GM18505 (cell line): ENCODE measurements around the gene XPR1.

Experiments
- ATAC-seq: cut with Tn5 transposase; IDR thresholded peaks from one replicate; pipeline ENCODE4 v1.9.1; 2021; ENCODE audit not compliant: unreplicated experiment
- POLR2A ChIP-seq: IDR thresholded peaks from 4 replicates; pipeline ENCODE4 v1.6.1; 2011; ENCODE audit warnings: borderline replicate concordance; ENCODE audit not compliant: insufficient read depth, insufficient read length; ENCODE audit errors: extremely low read depth

The XPR1 gene

GRCh38 chr1:180909005-180909414 is 277.2 kb downstream of the XPR1 start:
- TF ChIP-seq POLR2A: no peak
- peak; percentile 45 for ATAC-seq

GRCh38 chr1:180909462-180909976 is 277.7 kb downstream of the XPR1 start:
- peak; percentile 40 for ATAC-seq
- TF ChIP-seq POLR2A: no peak

GRCh38 chr1:180911640-180912191 is 279.9 kb downstream of the XPR1 start:
- no peak for TF ChIP-seq POLR2A
- no peak for ATAC-seq

- no peak for TF ChIP-seq POLR2A
- ATAC-seq: no peak
Observed at GRCh38 chr1:180912211-180912800, 280.5 kb downstream of the XPR1 start.

GRCh38 chr1:180912801-180913565 is 281.2 kb downstream of the XPR1 start, which contains the start of gene KIAA1614:
KIAA1614 (plus strand) TSS chr1:180912897; CDS start chr1:180913244, 347 bp downstream.
- ATAC-seq: no peak
- TF ChIP-seq POLR2A: no peak

- ATAC-seq: no peak
- TF ChIP-seq POLR2A: no peak
Observed at GRCh38 chr1:180915426-180915965, 283.7 kb downstream of the XPR1 start.

- ATAC-seq: no peak
- TF ChIP-seq POLR2A: no peak
Observed at GRCh38 chr1:180916012-180916770, 284.4 kb downstream of the XPR1 start.

GRCh38 chr1:180916771-180917170 is 284.9 kb downstream of the XPR1 start:
- ATAC-seq: no peak
- TF ChIP-seq POLR2A: no peak

GRCh38 chr1:180917306-180918065 is 285.7 kb downstream of the XPR1 start:
- TF ChIP-seq POLR2A: no peak
- ATAC-seq: no peak

- TF ChIP-seq POLR2A: no peak
- ATAC-seq: no peak
Observed at GRCh38 chr1:180918519-180918918, 286.7 kb downstream of the XPR1 start.

- ATAC-seq: no peak
- TF ChIP-seq POLR2A: no peak
Observed at GRCh38 chr1:180919183-180919700, 287.4 kb downstream of the XPR1 start.

- no peak for ATAC-seq
Observed at GRCh38 chr1:180920193-180920592, 288.4 kb downstream of the XPR1 start.

More at GRCh38 chr1:180920193-180920592, 288.4 kb downstream of the XPR1 start:
- no peak for TF ChIP-seq POLR2A
